ENCODE data around the gene CAPS.
"Not testable (repeated sequence)": the region's sequence is repeated elsewhere in the genome, so short reads cannot be mapped to it uniquely, and the experiment has no call there.

CAPS gene

DNA sequence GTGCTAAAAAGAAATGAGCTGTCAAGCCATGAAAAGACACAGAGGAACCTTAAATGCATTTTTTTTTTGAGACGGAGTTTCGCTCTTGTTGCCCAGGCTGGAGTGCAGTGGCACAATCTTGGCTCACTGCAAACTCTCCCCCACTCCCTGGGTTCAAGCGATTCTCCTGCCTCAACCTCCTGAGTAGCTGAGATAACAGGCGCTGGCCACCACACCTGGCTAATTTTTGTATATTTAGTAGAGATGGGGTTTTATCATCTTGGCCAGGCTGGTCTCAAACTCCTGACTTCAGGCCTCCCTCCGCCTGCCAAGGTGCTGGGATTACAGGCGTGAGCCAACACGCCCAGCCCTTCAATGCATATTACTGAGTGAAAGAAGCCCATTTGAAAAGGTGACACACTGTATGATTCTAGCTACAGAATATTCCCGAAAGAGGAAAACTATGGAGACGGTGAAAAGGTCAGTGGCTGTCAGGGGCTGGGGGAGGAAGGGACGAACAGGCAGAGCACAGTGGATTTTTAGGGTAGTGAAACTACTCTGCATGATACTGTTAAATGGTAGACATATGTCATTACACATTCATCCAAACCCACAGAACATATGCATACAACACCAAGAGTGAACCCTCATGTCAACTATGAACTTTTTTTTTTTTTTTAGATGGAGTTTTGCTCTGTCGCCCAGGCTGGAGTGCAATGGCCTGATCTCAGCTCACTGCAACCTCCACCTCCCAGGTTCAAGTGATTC is 29.8 kb upstream of the CAPS start:
- not testable (repeated sequence) for H3K27me3 ChIP-seq (ENCODE audit: insufficient read depth, poor library complexity, severe bottlenecking); DNase-seq (ENCODE audit: low read depth in 1 of 2, low spot score in 1 of 2); H3K4me3 ChIP-seq (replicated peaks; ENCODE audit: insufficient read depth, low read length); H3K27ac ChIP-seq (replicated peaks)

DNA sequence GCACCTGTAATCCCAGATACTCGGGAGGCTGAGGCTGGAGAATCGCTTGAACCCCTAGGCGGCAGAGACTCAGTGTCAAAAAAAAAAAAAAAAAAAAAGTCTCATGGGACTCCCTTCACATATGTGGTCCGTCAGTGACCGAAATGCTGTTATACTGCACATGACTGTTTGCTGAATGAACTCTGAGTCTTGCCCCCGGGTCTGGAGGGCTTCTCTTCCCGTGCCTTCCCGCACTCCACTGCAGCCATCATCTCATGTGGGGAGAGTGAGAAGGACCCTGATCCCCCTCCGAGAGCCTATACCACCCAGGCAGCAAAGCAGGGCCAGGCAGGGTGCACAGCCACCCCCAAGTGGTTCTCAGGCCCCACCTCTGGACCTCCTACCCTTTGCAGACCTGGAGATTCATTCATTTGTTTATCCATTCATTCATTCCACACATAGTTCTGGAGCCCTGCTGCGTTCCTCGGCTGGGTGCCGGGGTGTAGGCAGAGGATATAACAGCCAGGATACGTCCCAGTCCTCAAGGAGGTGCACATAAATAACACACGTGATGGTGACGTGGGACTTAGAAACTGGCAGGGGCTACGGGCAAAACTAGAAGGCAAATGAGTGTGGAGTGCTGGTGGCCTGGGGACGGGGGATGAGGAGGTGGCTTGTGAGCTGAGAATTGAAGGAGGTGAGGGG is 24.6 kb upstream of the CAPS start:
- H3K4me3 ChIP-seq (replicated peaks; ENCODE audit: insufficient read depth, low read length), result no peak overlapping the region
- DNase-seq (ENCODE audit: low read depth in 1 of 2, low spot score in 1 of 2), result no peak
- H3K27ac ChIP-seq (replicated peaks), result no peak overlapping the region
- TF ChIP-seq POLR2AphosphoS5 (IDR thresholded peaks at IDR 0.05; ENCODE audit: low read depth) (no peak), SPI1 (IDR thresholded peaks at IDR 0.05; ENCODE audit: borderline replicate concordance, low read depth) (no peak), GABPA (IDR thresholded peaks at IDR 0.05; ENCODE audit: low read depth) (no peak)
- TF ChIP-seq, protein P1, sequence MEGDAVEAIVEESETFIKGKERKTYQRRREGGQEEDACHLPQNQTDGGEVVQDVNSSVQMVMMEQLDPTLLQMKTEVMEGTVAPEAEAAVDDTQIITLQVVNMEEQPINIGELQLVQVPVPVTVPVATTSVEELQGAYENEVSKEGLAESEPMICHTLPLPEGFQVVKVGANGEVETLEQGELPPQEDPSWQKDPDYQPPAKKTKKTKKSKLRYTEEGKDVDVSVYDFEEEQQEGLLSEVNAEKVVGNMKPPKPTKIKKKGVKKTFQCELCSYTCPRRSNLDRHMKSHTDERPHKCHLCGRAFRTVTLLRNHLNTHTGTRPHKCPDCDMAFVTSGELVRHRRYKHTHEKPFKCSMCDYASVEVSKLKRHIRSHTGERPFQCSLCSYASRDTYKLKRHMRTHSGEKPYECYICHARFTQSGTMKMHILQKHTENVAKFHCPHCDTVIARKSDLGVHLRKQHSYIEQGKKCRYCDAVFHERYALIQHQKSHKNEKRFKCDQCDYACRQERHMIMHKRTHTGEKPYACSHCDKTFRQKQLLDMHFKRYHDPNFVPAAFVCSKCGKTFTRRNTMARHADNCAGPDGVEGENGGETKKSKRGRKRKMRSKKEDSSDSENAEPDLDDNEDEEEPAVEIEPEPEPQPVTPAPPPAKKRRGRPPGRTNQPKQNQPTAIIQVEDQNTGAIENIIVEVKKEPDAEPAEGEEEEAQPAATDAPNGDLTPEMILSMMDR (IDR thresholded peaks at IDR 0.05; ENCODE audit: insufficient read depth, low read length), result no peak
- TF ChIP-seq, protein P2, sequence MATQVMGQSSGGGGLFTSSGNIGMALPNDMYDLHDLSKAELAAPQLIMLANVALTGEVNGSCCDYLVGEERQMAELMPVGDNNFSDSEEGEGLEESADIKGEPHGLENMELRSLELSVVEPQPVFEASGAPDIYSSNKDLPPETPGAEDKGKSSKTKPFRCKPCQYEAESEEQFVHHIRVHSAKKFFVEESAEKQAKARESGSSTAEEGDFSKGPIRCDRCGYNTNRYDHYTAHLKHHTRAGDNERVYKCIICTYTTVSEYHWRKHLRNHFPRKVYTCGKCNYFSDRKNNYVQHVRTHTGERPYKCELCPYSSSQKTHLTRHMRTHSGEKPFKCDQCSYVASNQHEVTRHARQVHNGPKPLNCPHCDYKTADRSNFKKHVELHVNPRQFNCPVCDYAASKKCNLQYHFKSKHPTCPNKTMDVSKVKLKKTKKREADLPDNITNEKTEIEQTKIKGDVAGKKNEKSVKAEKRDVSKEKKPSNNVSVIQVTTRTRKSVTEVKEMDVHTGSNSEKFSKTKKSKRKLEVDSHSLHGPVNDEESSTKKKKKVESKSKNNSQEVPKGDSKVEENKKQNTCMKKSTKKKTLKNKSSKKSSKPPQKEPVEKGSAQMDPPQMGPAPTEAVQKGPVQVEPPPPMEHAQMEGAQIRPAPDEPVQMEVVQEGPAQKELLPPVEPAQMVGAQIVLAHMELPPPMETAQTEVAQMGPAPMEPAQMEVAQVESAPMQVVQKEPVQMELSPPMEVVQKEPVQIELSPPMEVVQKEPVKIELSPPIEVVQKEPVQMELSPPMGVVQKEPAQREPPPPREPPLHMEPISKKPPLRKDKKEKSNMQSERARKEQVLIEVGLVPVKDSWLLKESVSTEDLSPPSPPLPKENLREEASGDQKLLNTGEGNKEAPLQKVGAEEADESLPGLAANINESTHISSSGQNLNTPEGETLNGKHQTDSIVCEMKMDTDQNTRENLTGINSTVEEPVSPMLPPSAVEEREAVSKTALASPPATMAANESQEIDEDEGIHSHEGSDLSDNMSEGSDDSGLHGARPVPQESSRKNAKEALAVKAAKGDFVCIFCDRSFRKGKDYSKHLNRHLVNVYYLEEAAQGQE (IDR thresholded peaks at IDR 0.05; ENCODE audit: insufficient replicate concordance, low read depth), result no peak
- peaks cover 10% of the 10 kb centered on the region for H3K27me3 ChIP-seq (ENCODE audit: insufficient read depth, poor library complexity, severe bottlenecking)

DNA sequence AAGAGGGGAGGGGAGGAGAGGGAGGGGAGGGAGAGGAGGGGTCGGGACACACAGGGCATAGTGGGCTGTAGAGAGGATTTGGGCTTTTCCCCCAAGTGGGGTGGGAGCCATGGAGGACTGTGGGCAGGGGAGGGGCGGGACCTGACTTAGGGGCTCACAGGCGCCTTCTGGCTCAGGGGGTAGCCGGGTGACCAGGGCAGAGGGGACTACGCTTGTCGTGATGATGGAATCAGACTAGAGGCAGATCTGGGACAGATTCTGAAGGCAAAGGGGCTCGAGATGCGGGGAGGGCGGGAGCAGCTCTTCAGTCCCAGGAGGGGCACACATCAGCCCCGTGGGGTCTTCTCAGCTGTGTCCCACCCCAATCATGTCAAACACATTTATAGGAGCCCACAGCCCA is 24.0 kb upstream of the CAPS start:
- no peak overlapping the region for H3K27ac ChIP-seq (replicated peaks)
- no peak for DNase-seq (ENCODE audit: low read depth in 1 of 2, low spot score in 1 of 2)
- no peak for TF ChIP-seq SPI1 (IDR thresholded peaks at IDR 0.05; ENCODE audit: borderline replicate concordance, low read depth)
- TF ChIP-seq, protein P2 (IDR thresholded peaks at IDR 0.05; ENCODE audit: insufficient replicate concordance, low read depth), result no peak
- TF ChIP-seq, protein P1 (IDR thresholded peaks at IDR 0.05; ENCODE audit: insufficient read depth, low read length), result no peak
- no peak for TF ChIP-seq POLR2AphosphoS5 (IDR thresholded peaks at IDR 0.05; ENCODE audit: low read depth)
- no peak for TF ChIP-seq GABPA (IDR thresholded peaks at IDR 0.05; ENCODE audit: low read depth)
- peaks cover 10% of the 10 kb centered on the region for H3K27me3 ChIP-seq (ENCODE audit: insufficient read depth, poor library complexity, severe bottlenecking)
- H3K4me3 ChIP-seq (replicated peaks; ENCODE audit: insufficient read depth, low read length), result no peak overlapping the region

DNA sequence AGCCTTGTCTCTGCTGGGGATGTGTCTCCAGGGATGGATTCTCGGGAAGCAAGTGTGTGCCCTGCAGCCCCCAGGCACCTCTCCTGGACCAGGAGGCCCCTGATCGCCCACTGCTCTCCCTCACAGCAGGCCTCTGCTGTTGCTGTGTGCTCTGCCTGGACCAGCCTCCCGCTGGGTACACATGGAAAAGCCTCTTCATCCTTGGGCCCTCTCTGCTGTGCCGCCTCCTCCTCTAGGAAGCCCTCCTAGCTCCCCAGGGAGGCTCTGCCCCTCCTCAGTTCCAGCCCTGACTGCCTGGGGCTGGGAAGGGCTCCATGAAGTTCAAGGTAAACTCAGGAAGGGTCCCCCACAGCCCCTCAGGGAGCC is 22.5 kb upstream of the CAPS start:
- DNase-seq (ENCODE audit: low read depth in 1 of 2, low spot score in 1 of 2), result no peak
- no peak overlapping the region for H3K27ac ChIP-seq (replicated peaks)

More for the DNA sequence above, 22.5 kb upstream of the CAPS start:
- Histone ChIP-seq H3K4me3 (replicated peaks; ENCODE audit: insufficient read depth, low read length) (no peak overlapping the region), H3K27me3 (ENCODE audit: insufficient read depth, poor library complexity, severe bottlenecking) (peaks cover 10% of the 10 kb centered on the region)
- TF ChIP-seq, protein P1 (IDR thresholded peaks at IDR 0.05; ENCODE audit: insufficient read depth, low read length), result no peak
- TF ChIP-seq, protein P2 (IDR thresholded peaks at IDR 0.05; ENCODE audit: insufficient replicate concordance, low read depth), result no peak
- no peak for TF ChIP-seq GABPA (IDR thresholded peaks at IDR 0.05; ENCODE audit: low read depth)
